Middle frontal gyrus (tissue), 1 donor: ENCODE data around the gene TBC1D3H.
"Not testable (repeated sequence)": the region's sequence is repeated elsewhere in the genome, so short reads cannot be mapped to it uniquely, and the experiment has no call there.

Experiments
- DNase-seq: peaks from one replicate; pipeline ENCODE4 v3.0.0-alpha.2; 2015; ENCODE audit warnings: low spot score; ENCODE audit errors: extremely low spot score

TBC1D3H gene

GRCh38 chr17:36388385-36389245 lies at the start of gene TBC1D3H:
Gene TBC1D3H (minus strand): TSS chr17:36388435. CDS start chr17:36386895, 1,540 bp downstream.
- DNase-seq = not testable (repeated sequence)

- not testable (repeated sequence) for DNase-seq
Measured at GRCh38 chr17:36428891-36429290, 40.7 kb upstream of the TBC1D3H start.

GRCh38 chr17:36415180-36415941 lies 27.1 kb upstream of the TBC1D3H start:
- DNase-seq = not testable (repeated sequence)

- not testable (repeated sequence) for DNase-seq
Measured at GRCh38 chr17:36390943-36391645, 2.9 kb upstream of the TBC1D3H start.

- DNase-seq = not testable (repeated sequence)
Measured at GRCh38 chr17:36375938-36376337, 12.3 kb downstream of the TBC1D3H start.

GRCh38 chr17:36362496-36362895 lies 25.7 kb downstream of the TBC1D3H start:
- not testable (repeated sequence) for DNase-seq
